Astrocyte (in vitro differentiated cells and primary cell): ENCODE data around the gene CHST15. TPM values are rescaled to one million over a fixed set of nuclear protein-coding genes. Genes with fewer than 3 reads are reported as not detected.

Source experiments
- DNase-seq: peaks from one replicate; pipeline ENCODE4 v3.0.0-alpha.2; 2010; ENCODE audit warnings: low read depth
- FAIRE-seq: peaks from 2 replicates; lab custom pipeline; 2011; peaks lifted over from hg19 to GRCh38; lab: Jason Lieb, UNC
- H2AFZ ChIP-seq: 2 replicates; pipeline ENCODE4 v1.6.0; 2012; ENCODE audit warnings: low read depth, low read length, inconsistent platforms
- H3K27ac ChIP-seq: 2 replicates; pipeline ENCODE4 v1.5.1; 2011; ENCODE audit warnings: low read depth, low read length, inconsistent platforms
- H3K27me3 ChIP-seq: 2 replicates; pipeline ENCODE4 v1.6.0; 2011; ENCODE audit warnings: low read length, inconsistent platforms; ENCODE audit not compliant: insufficient read depth
- H3K36me3 ChIP-seq: 2 replicates; pipeline ENCODE4 v1.5.1; 2011; ENCODE audit warnings: low read length, inconsistent platforms; ENCODE audit not compliant: insufficient read depth
- H3K4me1 ChIP-seq: 2 replicates; pipeline ENCODE4 v1.5.1; 2011; ENCODE audit warnings: low read length, inconsistent platforms; ENCODE audit not compliant: insufficient read depth
- H3K4me2 ChIP-seq: 2 replicates; pipeline ENCODE4 v1.6.0; 2012; ENCODE audit warnings: low read length, inconsistent platforms
- H3K4me3 ChIP-seq: 2 replicates; pipeline ENCODE4 v1.5.1; 2011; ENCODE audit warnings: low read depth, mild to moderate bottlenecking, low read length, inconsistent platforms; ENCODE audit not compliant: insufficient read depth
- H3K79me2 ChIP-seq: 2 replicates; pipeline ENCODE4 v1.6.0; 2012; ENCODE audit warnings: mild to moderate bottlenecking, low read length, inconsistent platforms; ENCODE audit not compliant: insufficient read depth
- H3K9ac ChIP-seq: 2 replicates; pipeline ENCODE4 v1.6.0; 2012; ENCODE audit warnings: mild to moderate bottlenecking, low read length, inconsistent platforms
- H3K9me3 ChIP-seq: 2 replicates; pipeline ENCODE4 v1.5.1; 2012; ENCODE audit warnings: low read depth, mild to moderate bottlenecking, low read length, inconsistent platforms; ENCODE audit not compliant: insufficient read depth
- H4K20me1 ChIP-seq: 2 replicates; pipeline ENCODE4 v1.6.0; 2012; ENCODE audit warnings: low read length, inconsistent platforms; ENCODE audit not compliant: insufficient read depth
- H3K27ac Mint-ChIP-seq: one replicate; pipeline ENCODE4 v1.8.0; 2021; ENCODE audit warnings: mild to moderate bottlenecking, mixed read lengths; ENCODE audit not compliant: unreplicated experiment
- H3K27me3 Mint-ChIP-seq: one replicate; pipeline ENCODE4 v1.8.0; 2021; ENCODE audit warnings: low read depth, mixed read lengths; ENCODE audit not compliant: unreplicated experiment
- H3K36me3 Mint-ChIP-seq: one replicate; pipeline ENCODE4 v1.8.0; 2021; ENCODE audit warnings: low read depth, mixed read lengths; ENCODE audit not compliant: unreplicated experiment
- H3K4me1 Mint-ChIP-seq: one replicate; pipeline ENCODE4 v1.8.0; 2021; ENCODE audit warnings: low read depth, mixed read lengths; ENCODE audit not compliant: unreplicated experiment
- H3K4me3 Mint-ChIP-seq: one replicate; pipeline ENCODE4 v1.8.0; 2021; ENCODE audit warnings: mild to moderate bottlenecking, moderate library complexity, mixed read lengths; ENCODE audit not compliant: unreplicated experiment
- H3K9me3 Mint-ChIP-seq: one replicate; pipeline ENCODE4 v1.8.0; 2021; ENCODE audit warnings: mild to moderate bottlenecking, mixed read lengths; ENCODE audit not compliant: unreplicated experiment
- CTCF ChIP-seq: IDR thresholded peaks from 2 replicates; pipeline ENCODE4 v1.5.1; 2011; ENCODE audit warnings: low read depth, mild to moderate bottlenecking, inconsistent platforms, low read length, moderate library complexity; ENCODE audit not compliant: insufficient read depth
- EZH2 ChIP-seq: IDR thresholded peaks from 2 replicates; pipeline ENCODE4 v1.6.1; 2012; ENCODE audit warnings: mild to moderate bottlenecking, low read length, inconsistent platforms; ENCODE audit not compliant: insufficient read depth
- total RNA-seq: library from RNA; stranded (reverse); gene quantifications from 2 replicates; pipeline ENCODE4 v1.2.1, GENCODE V29; 2021

CHST15 gene
- total RNA-seq, 1 donor from 2014 or later, result 20.6 TPM

DNA sequence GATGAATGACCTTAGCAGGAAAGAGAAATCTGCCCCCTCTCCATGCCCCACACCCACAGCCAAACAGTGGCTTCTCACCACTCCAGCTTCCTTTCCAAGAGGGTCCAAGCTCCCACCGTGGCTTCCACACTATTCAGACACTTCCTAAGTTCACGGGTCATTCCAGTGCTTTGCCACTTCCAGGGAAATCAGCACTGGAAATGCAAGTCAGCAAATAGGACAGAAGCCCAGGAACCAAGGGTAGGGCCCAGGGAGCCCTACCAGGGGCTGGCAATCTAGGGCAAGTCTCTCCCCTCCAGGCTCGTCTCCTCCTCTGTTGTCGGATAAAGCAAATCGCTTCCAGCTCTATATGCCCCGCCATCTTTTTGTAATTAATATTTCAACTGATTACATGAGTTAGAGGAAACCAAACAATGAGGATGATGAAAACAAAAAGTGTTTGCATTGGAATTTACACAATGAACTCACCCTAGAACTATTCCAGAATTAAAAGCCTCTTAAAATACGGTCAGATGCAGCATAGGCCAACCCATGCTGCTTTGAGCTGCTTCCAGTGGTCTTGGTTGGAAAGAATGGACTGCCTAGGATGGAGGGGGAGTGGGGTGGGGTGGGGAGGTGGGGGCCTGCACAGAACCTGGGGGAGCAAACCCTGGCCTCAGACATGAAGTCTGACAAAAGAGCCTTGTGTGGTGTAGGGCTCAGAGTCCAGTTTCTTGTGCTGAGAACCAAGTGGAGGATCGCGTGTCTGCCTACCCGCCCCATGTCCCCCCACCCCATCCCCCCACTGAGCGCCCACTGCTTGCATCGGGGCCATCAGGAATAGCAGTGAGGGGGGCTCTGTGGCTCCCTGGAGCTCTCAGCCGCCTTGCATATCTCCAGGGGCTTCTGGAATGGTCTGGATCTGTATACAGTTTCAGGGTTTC, 127.2 kb downstream of the CHST15 start:
- H4K20me1 ChIP-seq, result no peaks in the 10 kb centered on the region
- DNase-seq (no peak), FAIRE-seq (no peak)
- H3K27ac ChIP-seq, result no peak overlapping the region
- H3K27me3 ChIP-seq, result peaks cover 9% of the 10 kb centered on the region
- no peaks in the 10 kb centered on the region for H3K36me3 ChIP-seq
- H3K4me3 ChIP-seq, result no peak overlapping the region
- peak overlapping the region; percentile 53 for H3K27ac Mint-ChIP-seq
- H3K9ac ChIP-seq, result no peak overlapping the region
- H3K4me2 ChIP-seq, result no peak overlapping the region
- no peaks in the 10 kb centered on the region for H3K79me2 ChIP-seq
- peaks cover 7% of the 10 kb centered on the region for H3K9me3 Mint-ChIP-seq
- peaks cover 8% of the 10 kb centered on the region for H3K4me1 Mint-ChIP-seq
- H3K4me3 Mint-ChIP-seq, result no peak overlapping the region
- H2AFZ ChIP-seq, result no peak overlapping the region
- no peaks in the 10 kb centered on the region for H3K9me3 ChIP-seq
- H3K27me3 Mint-ChIP-seq, result peaks cover 78% of the 10 kb centered on the region
- H3K36me3 Mint-ChIP-seq, result no peaks in the 10 kb centered on the region
- H3K4me1 ChIP-seq, result no peaks in the 10 kb centered on the region
- no peak for TF ChIP-seq CTCF
- TF ChIP-seq EZH2, result no peak

GRCh38 chr10:123964953-123965352, 128.4 kb downstream of the CHST15 start:
- Mint-ChIP-seq H3K27me3 (peaks cover 68% of the 10 kb centered on the region), H3K4me1 (peaks cover 8% of the 10 kb centered on the region), H3K9me3 (peaks cover 7% of the 10 kb centered on the region), H3K36me3 (no peaks in the 10 kb centered on the region), H3K27ac (no peak overlapping the region), H3K4me3 (no peak overlapping the region)
- Histone ChIP-seq H3K9ac (no peak overlapping the region), H3K36me3 (no peaks in the 10 kb centered on the region), H4K20me1 (no peaks in the 10 kb centered on the region), H3K9me3 (no peaks in the 10 kb centered on the region), H3K4me1 (no peaks in the 10 kb centered on the region), H3K4me2 (no peak overlapping the region), H3K27me3 (peaks cover 9% of the 10 kb centered on the region), H3K27ac (no peak overlapping the region), H2AFZ (no peak overlapping the region), H3K79me2 (no peaks in the 10 kb centered on the region), H3K4me3 (no peak overlapping the region)
- TF ChIP-seq EZH2 (no peak), CTCF (no peak)
- DNase-seq (no peak), FAIRE-seq (no peak)
